ENCODE results near the gene TMEM235.
"Not testable (repeated sequence)": the region's sequence is repeated elsewhere in the genome, so short reads cannot be mapped to it uniquely, and the experiment has no call there.

The TMEM235 gene

GRCh38 chr17:78238823-78239488 lies 7.5 kb downstream of the TMEM235 start:
- DNase-seq (ENCODE audit: low spot score): no peak

- no peak for DNase-seq (ENCODE audit: low spot score)
Measured at GRCh38 chr17:78239489-78239931, 8.1 kb downstream of the TMEM235 start.

DNA sequence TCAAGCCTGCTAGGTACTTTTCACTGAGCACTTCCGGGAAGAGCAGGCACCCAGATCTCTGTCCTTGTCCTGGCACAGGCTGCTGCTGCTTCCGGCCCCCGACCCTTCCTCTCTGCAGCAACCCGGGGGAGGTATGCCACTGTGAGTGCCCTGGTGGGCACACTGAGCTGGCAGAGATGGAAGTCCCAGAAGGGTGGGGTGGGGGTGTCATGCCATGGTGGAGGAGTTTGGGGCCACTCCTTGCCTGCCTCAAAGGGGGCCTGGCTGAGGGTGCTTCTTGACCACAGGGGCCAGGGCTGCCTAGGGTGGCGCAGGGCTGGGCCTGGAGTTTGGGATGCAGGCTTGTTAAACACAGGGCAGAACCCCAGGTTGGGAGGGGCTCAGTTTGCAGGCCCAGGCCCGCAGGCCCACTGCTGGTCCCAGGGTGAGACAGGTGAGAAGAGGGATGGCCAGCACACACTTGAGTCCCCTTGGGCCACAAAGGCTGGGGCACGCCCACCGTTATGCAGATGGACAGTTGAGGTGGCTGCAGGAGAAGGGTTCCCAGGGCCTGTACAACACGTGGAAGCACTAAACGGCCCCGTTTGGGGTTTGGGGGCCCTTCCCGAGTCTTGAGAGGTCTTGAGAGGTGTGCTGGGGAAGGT lies 8.7 kb downstream of the TMEM235 start:
- DNase-seq (ENCODE audit: low spot score): no peak

DNA sequence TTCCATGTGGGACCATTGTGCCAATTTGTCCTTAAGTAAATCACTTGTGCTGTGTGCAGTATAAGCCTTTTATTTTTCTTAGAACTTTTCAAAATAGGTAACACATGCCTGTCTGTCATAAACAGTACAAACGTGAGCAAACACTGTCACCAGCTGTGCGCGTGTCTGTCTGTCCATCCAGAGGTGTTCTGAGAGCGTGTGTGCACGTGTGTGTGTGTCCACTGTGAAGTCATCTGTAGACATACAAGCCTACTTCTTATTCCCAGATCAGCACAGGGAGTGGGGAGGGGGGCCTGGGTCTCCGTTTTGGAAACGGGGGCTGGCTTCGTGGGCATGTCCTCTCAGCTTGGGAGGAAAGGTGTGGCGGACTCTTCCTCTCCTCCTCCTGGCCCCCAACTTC lies 9.4 kb downstream of the TMEM235 start:
- no peak for DNase-seq (ENCODE audit: low spot score)

DNA sequence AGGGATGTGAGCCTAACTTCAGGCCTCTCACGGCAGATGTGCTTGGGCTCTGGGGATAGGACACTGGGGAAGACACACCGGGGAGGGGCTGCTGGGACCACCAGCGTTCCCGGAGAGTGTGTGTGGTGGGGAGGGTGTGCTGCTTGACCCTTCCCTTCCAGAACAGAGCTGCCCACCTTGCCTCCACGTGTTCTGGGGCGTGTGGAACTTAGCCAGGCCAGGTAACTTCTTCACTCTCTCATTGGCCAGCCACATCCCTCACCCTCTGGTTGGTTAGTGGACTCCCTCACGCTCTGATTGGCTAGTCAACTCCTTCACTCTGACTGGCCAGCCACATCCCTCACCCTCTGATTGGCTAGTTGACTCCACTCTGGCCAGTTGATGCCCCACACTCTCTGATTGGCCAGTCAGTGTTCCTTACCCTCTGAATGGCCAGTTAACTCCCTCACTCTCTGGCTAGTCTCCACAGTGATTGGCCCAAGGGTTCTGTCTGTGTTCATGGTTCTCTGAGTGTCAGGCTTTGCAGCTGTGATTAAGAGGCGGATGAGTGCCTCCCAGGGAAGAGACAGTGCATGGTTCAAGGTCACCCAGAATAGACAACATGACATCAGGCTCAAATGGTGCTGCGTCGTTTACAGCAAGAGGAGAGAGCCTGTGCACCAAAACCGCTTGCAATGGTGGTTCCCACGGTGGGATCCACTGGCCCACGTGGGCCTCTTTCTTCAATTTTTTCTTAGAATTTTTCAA lies 10.0 kb downstream of the TMEM235 start:
- peak; percentile 65 for DNase-seq (ENCODE audit: low spot score)

DNA sequence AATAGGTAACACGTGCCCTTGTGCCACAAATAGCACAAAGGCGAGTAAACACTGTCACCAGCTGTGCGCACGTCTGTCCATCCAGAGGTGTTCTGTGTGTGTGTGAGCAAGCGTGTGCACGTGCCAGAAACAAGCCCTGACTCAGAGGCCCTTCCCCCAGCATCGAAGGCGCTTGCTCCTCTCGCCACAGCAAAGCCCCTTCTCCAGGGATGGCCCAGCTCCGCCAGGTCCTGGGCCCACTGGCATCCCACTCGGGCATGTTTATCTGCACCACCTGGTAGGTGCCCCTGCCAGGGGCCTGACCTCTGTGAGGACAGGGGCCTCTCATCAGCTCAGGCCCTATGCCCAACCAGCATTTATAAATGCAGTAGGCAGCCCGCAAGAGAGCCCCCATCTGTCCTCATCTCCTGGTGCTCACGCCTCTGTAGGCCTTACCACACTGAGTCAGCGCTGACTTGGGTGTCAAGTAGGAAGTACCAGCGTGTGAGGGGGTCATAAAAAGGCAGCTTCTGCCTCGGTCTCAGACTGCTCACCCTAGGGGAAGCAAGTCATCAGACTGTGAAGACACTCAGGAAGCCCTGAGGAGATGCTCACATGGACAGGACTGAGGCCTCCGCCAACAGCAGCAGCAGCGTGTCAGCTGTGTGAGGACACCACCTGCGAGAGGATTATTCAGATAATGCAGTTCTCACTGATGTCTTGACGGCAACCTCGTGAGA lies 10.8 kb downstream of the TMEM235 start:
- no peak for DNase-seq (ENCODE audit: low spot score)

DNA sequence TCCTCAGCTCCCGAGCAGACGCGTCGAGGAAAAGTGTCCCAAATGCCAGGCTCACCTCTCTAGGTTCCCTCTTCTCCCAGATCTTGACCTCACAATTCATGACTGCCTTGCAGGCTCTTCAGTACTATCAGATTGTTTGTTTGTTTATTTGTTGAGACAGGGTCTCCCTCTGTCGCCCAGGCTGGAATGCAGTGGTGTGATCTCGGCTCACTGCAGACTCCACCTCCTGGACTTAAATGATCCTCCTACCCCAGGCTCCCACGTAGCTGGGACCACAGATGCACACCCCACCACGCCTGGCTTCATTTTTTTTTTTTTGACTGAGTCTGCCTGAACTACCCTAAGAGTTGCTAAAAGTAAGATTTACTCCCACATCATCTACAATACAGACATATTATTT lies 15.9 kb downstream of the TMEM235 start:
- DNase-seq (ENCODE audit: low spot score): no peak

DNA sequence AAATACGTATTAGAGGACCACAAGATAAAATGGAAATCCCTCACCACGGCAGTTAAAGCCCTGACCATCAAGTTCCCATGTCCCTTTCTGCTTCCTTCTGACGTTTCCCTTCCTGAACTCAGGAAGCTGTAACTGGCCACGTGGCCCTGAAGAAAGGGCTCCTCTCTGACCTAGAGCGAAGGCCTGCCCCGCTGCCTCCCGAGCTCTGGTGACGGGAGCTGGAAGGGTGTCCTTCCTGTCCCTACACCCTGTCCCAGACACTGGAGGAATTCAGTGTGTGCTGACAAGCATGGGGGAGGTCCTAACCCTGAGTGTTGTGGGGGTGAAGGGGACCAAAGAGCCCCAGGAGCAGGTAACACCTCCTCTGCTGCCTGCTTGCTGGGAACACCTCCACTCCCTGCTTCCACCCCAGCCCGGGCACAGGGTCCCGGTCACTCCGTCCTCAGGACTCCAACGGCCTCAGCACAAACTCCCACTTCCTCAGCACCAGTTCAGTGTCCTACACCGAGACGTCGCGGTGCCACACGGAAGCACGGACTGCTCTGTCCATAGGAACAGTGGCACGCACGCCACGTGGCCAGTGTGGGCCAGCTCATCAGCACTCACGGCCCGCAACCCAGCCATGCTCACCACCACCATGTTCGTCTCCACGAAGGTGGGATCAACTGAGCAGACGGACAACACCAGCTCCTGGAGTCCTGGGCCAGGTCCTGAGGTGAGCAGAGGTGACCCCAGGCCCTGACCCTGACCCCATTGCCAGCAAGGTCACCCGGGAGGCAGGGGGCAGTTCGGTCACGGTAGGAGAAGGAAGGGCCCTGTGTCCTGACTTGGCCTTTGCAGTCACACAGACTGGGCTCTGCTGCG lies 16.9 kb downstream of the TMEM235 start:
- no peak for DNase-seq (ENCODE audit: low spot score)

DNA sequence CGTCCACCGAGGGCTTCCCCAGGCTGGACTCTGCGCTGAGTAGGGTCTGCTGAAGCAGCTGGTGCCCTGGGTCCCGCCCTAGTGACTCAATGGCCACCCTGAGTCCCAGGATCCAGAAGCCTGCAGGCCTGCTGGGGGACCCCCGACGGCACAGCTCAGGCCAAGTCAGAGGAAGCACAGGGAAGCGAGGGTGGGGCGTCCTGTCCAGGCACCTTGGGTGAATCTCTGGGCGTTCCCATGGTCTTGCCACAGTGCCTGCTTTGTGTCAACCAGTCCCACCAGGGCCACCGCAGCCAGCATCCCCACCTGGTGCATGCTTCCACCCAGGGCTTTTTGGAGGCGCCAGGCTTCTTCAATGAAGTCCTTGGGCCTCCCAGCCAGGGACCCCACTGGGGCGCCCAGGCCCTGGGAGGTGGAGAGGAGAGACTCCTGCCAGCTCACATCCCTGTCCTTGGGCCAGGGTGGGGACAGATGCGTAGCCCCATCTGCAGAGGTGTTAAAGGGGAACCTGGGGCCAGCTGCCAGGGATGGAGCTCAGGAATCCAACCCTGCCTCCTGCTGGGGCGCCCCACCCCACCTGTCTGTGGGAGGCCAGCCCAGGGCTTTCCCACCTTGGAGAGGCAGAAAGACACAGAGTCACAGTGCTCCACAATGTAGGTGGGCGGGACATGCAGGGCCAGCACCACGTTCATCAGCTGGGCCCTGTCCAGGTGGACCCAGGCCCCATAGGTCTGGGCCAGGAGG lies 17.8 kb downstream of the TMEM235 start:
- DNase-seq (ENCODE audit: low spot score): no peak

DNA sequence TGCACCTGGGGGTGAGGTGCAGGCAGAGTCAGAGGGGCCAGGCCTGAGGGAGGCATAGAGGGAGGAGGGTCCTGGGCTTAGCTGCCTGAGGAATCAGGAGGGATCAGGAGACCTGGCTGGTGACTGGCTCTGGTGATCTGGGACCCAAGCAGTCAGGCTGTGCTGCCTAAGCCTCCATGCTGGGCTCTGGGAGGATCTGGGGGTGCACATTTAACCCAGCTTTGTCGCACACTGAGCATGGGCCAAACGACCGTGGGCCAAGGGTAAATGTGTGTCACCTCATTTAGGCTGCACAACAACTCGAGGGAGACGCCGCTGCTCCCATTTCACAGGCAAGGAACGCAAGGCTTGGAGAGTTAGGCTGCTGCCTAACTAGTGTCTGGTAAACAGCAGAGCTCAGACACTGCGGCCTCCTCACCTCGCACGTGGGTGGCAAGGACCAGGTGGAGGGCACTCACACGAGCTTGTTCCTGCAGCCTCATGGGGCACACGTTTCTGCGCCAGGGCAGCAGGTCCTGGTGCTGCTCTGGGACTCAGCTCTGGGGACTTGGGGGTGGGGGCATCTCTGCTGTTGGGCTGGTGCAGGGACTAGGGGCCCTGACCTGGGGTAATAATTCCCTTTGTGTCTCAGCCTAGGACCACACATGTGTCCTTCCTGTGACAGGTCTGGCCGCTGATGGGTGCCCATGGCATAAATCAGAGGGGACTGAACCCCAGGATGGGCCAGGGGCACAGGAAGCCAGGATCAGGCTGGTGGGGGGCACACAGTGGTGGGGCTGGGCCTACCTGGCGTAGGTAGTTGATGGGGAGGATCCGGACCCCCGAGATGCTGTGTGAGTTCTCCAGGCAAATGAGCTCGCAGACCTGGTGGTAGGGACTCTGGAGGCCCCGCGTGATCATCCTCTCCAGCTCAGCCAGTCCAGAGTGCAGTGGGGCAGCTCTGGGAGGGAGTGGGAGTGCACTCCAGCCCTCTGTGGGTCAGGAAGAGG lies 18.7 kb downstream of the TMEM235 start:
- no peak for DNase-seq (ENCODE audit: low spot score)

GRCh38 chr17:78250891-78251772 lies 19.7 kb downstream of the TMEM235 start:
- peak; percentile 97 for DNase-seq (ENCODE audit: low spot score)

- no peak for DNase-seq (ENCODE audit: low spot score)
Measured at GRCh38 chr17:78251773-78252103, 20.3 kb downstream of the TMEM235 start.

DNA sequence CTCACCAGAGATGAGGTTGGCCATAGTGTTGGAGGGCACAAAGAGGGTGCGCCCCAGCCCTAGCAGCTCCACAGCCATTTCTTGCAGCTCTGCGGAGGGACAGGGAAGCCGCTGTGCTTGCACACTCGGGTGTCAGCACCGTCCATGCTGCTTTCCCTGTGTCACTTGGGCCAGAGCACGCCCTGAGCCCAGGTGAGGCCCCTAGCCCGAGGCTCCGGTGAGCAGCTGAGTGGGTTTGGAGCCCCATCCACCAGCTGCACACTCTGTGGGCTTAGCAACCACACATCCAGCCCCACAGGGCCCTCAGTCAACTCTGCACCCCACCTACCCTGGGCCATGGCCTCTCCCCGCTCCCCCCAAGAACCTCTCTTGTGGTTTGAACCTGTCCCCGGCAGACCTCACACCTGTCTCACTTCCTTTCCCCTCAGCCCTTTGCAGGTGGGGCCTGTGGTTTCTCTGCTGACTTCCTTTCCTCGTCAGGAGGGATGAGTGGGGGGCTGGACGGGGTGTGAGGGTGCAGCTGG lies 20.7 kb downstream of the TMEM235 start:
- no peak for DNase-seq (ENCODE audit: low spot score)

DNA sequence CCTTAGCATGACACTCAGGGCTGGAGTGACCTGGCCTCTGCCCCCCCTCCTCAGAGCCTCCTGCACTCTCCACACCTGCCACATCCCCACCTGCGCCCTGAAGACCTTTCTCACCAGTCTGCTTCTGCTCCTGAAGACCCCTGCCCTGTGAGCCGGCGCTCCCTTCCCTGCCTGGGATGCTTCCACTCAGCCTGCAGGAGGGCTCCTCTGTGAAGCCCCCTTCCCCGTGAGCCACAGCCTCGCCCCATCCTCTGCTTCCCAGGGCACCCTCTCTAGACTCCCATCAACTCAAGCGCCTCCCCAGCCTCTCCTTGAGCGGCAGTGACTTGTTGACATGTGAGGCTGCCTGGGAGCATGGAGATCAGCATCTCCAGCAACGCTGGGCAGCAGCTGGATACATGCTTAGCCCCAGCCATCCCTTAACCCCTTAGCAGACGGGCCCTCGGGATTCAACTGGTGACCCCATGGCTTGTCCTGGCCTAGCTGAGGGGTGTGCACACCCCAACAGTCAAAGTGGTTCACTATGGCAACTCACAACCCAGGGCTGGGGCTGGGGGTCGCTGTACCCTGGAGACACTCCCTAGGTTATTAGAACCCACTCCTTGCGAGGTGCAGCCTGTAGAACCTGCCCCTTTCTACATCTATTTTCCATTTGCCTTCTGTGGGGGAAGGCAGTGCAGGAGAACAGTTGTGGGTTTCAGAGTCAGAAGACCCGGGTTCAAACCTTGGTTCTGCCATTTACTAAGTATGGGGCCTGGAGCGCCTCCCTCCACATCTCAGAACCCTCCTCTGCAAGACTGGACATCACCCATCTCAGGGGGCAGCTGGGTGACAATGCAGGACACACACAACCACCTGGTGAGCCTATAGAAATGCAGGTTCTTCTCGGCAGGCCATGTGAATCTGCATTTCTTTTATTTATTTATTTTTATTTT lies 21.5 kb downstream of the TMEM235 start:
- no peak for DNase-seq (ENCODE audit: low spot score)

- DNase-seq (ENCODE audit: low spot score): not testable (repeated sequence)
Measured at GRCh38 chr17:78253636-78253945, 22.2 kb downstream of the TMEM235 start.

GRCh38 chr17:78253946-78254672 lies 22.7 kb downstream of the TMEM235 start:
- peak; percentile 97 for DNase-seq (ENCODE audit: low spot score)
